Body of pancreas (tissue), 4 donors: ENCODE data around the gene SCN1B.
"Not testable (repeated sequence)": the region's sequence is repeated elsewhere in the genome, so short reads cannot be mapped to it uniquely, and the experiment has no call there.

Experiments
- CTCF ChIP-seq, 7 experiments: fragments of 450-650 bp in 4 of 7; fragments of 200-600 bp in 3 of 7; sonication (generic) in 3 of 7; IDR thresholded peaks; one replicate each; pipeline ENCODE4 v1.5.1; 2016 to 2019; ENCODE audit warnings: antibody characterized with exemption in 7 of 7
- POLR2A ChIP-seq, 3 donors: fragments of 450-650 bp; IDR thresholded peaks; one replicate each; pipeline ENCODE4 v1.6.1; 2016; ENCODE audit warnings: antibody characterized with exemption in 3 of 3, mild to moderate bottlenecking in 2 of 3

- TF ChIP-seq CTCF, POLR2A (IDR thresholded peaks at IDR 0.05): not testable (repeated sequence)
Observed at GRCh38 chr19:35007427-35007826, 22.8 kb upstream of the SCN1B start.
